WTC11 (cell line): ENCODE results near the gene GPATCH2L.

Experiments used
- CTCF ChIP-seq: fragments of 200-600 bp; IDR thresholded peaks from 2 replicates; pipeline ENCODE4 v1.8.0; 2022; ENCODE audit warnings: antibody characterized with exemption
- ELF4 ChIP-seq: sonication (generic); formaldehyde crosslinking; IDR thresholded peaks from 2 replicates; pipeline ENCODE4 v1.8.1; 2022; ENCODE audit warnings: low read depth, mild to moderate bottlenecking, moderate library complexity, missing genetic modification reagents
- FOXP1 ChIP-seq: sonication (generic); formaldehyde crosslinking; IDR thresholded peaks from 2 replicates; pipeline ENCODE4 v1.8.0; 2022; ENCODE audit warnings: missing genetic modification reagents, mild to moderate bottlenecking, moderate library complexity, borderline replicate concordance
- RELA ChIP-seq: sonication (generic); formaldehyde crosslinking; IDR thresholded peaks from 2 replicates; pipeline ENCODE4 v1.8.1; 2022; ENCODE audit warnings: missing genetic modification reagents, mild to moderate bottlenecking, borderline replicate concordance
- TCF7 ChIP-seq: sonication (generic); formaldehyde crosslinking; IDR thresholded peaks from 2 replicates; pipeline ENCODE4 v1.8.0; 2022; ENCODE audit warnings: mild to moderate bottlenecking, low read depth, missing genetic modification reagents, moderate library complexity
- ZNF138 ChIP-seq: sonication (generic); formaldehyde crosslinking; conservative IDR thresholded peaks from 2 replicates; pipeline ENCODE4 v1.8.1; 2022; ENCODE audit warnings: mild to moderate bottlenecking, moderate library complexity, missing genetic modification reagents

GRCh38 chr14:76134231-76134630, 17.5 kb upstream of the GPATCH2L start:
- no peak for TF ChIP-seq FOXP1 (CRISPR knock-in tag)
- TF ChIP-seq ZNF138 (CRISPR knock-in tag): no peak
- TF ChIP-seq CTCF: no peak
- TF ChIP-seq TCF7 (CRISPR knock-in tag): no peak
- TF ChIP-seq RELA (CRISPR knock-in tag): no peak
- no peak for TF ChIP-seq ELF4 (CRISPR knock-in tag)
